DMS53 treated with DMSO at 0.1 percent for 48 hours (cell line): ENCODE measurements around the gene ZNF614.
"Not testable (repeated sequence)": the region's sequence is repeated elsewhere in the genome, so short reads cannot be mapped to it uniquely, and the experiment has no call there.

Experiments used
- DNase-seq: peaks from one replicate; lab custom pipeline; 2025; ENCODE audit not compliant: unreplicated experiment; lab: John Stamatoyannopoulos, UW

The ZNF614 gene

GRCh38 chr19:51993422-51993821 is 34.8 kb downstream of the ZNF614 start:
- no peak for DNase-seq

DNA sequence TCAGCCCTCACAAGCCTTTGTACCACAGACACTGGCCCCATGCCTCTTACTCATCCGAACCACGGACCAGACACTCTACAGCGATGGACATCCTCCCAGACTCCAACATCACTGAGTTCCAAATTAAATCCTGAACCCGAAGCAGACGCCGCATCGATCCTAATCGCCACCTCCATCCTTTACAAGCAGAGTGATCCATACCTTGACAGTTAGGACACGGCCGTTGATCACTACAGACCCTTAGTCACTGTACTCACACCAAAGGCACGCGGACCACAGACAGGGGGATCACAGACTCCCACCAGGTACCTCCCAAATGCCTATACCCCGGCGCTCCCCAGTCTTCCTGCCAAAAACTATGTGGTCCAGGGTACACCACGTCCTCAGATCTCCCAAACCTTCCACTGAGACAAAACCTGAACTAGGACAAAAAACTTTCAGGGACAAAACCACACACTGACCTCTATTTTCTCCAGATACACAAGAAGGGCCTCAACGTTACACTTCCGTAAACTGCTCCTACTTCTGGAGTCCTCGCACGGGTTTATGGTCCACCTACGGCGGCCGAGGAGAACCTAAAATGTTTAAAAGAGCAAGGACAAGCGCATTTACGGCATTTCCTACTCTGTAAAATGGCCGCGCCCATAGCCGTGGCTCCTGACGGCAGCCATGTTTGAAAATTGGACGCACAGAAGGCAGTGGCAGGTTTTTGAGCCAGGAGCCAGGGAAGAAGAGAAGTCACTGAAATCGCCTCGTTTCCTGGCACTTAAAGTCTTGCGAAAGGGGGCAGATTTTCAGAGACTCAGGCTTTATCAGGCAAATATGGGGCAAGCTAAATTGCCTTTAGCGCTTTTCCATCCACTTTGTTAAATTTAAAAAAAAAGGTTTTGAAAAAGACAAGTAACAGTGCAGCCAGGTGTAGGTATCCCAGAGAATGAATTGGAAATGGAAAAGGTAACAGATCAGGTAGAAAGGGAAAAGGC is 41.6 kb downstream of the ZNF614 start, which contains the start of gene ZNF350:
Gene ZNF350, minus strand, starts transcription at position 532 of the 983 bp plus-strand sequence. CDS start 12,480 bp downstream, outside the sequence.
- peak; percentile 95 for DNase-seq

DNA sequence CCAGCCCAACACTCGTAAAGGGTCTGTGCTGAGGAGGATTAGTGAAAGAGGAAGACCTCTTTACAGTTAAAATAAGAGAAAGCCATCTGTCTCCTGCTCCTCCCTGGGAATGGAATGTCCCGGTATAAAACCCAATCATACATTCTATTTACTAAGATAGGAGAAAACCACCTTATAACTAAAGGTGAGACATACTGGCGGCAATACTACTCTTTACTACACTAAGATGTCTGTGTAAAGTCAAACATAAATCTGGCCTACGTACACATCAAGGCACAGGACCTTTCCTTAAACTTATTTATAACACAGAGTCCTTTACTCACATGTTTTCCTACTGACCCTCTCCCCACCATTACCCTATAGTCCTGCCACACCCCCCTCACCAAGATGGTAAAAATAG is 44.8 kb downstream of the ZNF614 start:
- DNase-seq = no peak

- not testable (repeated sequence) for DNase-seq
Measured at GRCh38 chr19:51980926-51981325, 47.3 kb downstream of the ZNF614 start.

- no peak for DNase-seq
Measured at GRCh38 chr19:51980116-51980736, 48.0 kb downstream of the ZNF614 start.

DNA sequence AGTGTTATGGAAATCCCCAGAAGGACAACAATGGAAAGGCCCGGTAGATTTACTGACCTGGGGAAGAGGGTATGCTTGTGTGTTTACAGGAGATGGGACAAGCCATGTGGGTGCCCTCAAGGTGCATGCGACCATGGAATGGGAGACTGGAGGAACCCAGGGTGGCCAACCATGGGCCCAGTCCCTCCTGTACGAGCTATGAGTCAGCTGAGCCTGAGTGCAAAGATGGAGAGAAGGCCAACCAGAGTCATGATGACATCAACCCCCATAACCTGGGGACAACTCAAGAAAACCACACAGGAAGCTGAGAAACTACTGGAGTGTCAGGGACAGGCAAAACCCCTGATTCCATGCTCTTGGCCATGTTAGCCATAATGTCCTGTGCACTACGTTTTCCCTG is 49.3 kb downstream of the ZNF614 start:
- no peak for DNase-seq

GRCh38 chr19:51977346-51977745 is 50.8 kb downstream of the ZNF614 start:
- no peak for DNase-seq

DNA sequence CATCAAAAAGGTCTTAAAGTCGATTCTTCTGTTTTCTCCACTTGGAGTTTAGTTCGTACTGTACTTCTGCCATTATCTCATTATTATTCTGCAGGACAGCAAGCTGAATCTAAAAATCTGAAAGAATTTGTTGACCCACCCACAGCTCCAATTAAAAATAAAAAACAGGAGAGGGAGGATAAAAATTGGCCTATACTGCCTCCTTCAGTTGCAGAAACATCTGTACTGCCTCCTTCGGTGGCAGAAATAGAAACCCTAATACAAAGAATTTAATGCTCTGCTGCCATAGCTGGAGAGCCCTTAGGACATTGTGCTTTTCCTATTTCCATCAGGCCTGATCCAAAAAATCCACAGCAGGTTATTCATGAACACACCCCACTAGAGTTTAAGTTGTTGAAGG is 51.3 kb downstream of the ZNF614 start:
- no peak for DNase-seq

DNA sequence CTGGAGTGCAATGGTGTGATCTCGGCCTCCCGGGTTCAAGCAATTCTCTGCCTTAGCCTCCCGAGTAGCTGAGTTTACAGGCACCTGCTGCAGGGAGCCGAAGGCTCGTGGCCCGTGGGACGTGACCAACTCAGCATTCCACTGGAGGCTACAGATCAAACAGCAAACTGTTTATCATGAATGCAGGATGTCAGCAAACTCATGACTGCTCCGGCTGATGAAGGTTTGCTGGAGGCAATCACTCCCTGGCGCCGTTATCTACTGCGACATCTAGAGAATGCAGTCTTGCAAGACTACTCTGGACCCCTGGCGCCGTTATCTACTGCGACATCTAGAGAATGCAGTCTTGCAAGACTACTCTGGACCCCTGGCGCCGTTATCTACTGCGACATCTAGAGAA is 52.4 kb downstream of the ZNF614 start:
- DNase-seq = not testable (repeated sequence)

GRCh38 chr19:51971624-51972023 is 56.6 kb downstream of the ZNF614 start:
- no peak for DNase-seq

DNA sequence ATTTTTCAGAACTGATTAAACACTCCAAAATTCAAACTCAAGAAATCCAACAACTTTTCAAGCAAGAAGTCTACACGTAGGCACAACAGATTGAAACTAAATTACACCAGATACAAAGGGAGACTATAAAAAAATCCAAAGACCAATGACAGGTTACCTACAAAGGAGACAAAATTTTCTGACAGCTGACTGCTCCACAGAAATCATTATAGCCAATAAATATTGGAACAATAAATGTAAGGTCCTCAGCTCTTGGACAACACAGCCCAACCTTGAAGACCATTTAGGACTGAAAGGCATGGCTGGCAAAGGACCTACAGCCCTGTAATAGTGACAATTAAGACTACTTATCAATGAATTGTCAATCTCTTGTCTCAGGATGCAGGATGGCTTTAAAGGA is 57.5 kb downstream of the ZNF614 start:
- no peak for DNase-seq

DNA sequence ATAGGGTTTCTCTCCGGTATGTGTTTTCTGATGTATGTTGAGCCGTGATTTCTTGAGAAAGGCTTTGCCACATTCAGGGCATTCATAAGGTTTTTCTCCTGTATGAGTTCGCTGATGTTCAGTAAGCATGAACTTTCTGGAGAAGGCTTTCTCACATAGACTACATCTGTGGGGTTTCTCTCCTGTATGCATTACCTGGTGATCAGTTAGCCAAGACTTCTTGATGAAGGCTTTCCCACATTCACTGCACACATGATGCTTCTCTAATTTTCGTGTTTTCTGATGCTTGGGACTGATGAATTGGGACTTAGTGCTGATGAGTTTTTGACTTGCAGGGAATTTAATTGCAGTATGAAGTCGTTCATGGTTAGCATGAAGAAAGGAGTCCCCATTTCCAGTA is 62.6 kb downstream of the ZNF614 start:
- DNase-seq = no peak
